K562 (cell line): ENCODE results near the gene TNFSF9. TPM values are rescaled to one million over a fixed set of nuclear protein-coding genes. Genes with fewer than 3 reads are reported as not detected.

Experiments used
- ATAC-seq: fragments of 200-7000 bp; cut with Tn5 transposase; 3 replicates; pipeline ENCODE4 v1.9.1; 2020; ENCODE audit warnings: moderate library complexity
- BruUV-seq: library from RNA; stranded (reverse); fragments of 400-500 nt; replicated peaks from 2 replicates; lab custom pipeline; 2021; lab: Mats Ljungman, UMichigan
- CTCF ChIA-PET: fragments of 300-600 bp; formaldehyde crosslinking; extraction: SDS; loops from one replicate; lab custom pipeline; 2021; ENCODE audit warnings: low intra/inter-chr PET ratio; lab: Yijun Ruan, JAX
- POLR2A ChIA-PET: fragments of 300-600, 350-650 bp; sonication (Branson Sonifier 250); formaldehyde crosslinking; extraction: SDS; loops from one replicate; lab custom pipeline; 2021; ENCODE audit warnings: antibody characterized with exemption, inconsistent platforms; lab: Yijun Ruan, JAX
- DNase-seq, 4 experiments: peaks; one replicate each; pipeline versions ENCODE4 v3.0.0 to v3.0.0-alpha.2; 2011 to 2018; ENCODE audit warnings: low spot score in 3 of 4, mixed read lengths in 3 of 4; ENCODE audit errors: extremely low read depth in 1 of 4
- FAIRE-seq: peaks from 2 replicates; lab custom pipeline; 2011; peaks lifted over from hg19 to GRCh38; lab: Jason Lieb, UNC
- H2AFZ ChIP-seq: 2 replicates; pipeline ENCODE4 v1.6.0; 2011; ENCODE audit warnings: low read depth, low read length, control low read depth, inconsistent platforms
- H3K27ac ChIP-seq: fragments of 200-600 bp; 3 replicates; pipeline ENCODE4 v1.8.0; 2011; ENCODE audit warnings: low read depth, mild to moderate bottlenecking, control low read depth, inconsistent platforms, low read length, moderate library complexity, mixed read lengths; ENCODE audit errors: extremely low read depth
- H3K27me3 ChIP-seq, 2 experiments: fragments of 300-600 bp in 1 of 2; 2 replicates in 1 of 2; 3 replicates in 1 of 2; pipeline versions ENCODE4 v1.6.0 to v1.8.0; 2011; ENCODE audit warnings: inconsistent platforms in 2 of 2, low read length in 2 of 2, mild to moderate bottlenecking in 1 of 2, mixed read lengths in 1 of 2, moderate library complexity in 1 of 2; ENCODE audit not compliant: control insufficient read depth in 2 of 2, insufficient read depth in 2 of 2
- H3K36me3 ChIP-seq: fragments of 300-600 bp; 3 replicates; pipeline ENCODE4 v1.8.0; 2011; ENCODE audit warnings: mild to moderate bottlenecking, low read length, inconsistent platforms; ENCODE audit not compliant: control insufficient read depth, insufficient read depth
- H3K4me1 ChIP-seq, 2 experiments: fragments of 200-600 bp in 1 of 2; replicated peaks in 1 of 2; 2 replicates in 1 of 2; 3 replicates in 1 of 2; pipeline versions ENCODE4 v1.5.1 to v1.8.0; 2011; ENCODE audit warnings: inconsistent platforms in 2 of 2, low read length in 2 of 2, mild to moderate bottlenecking in 1 of 2, mixed read lengths in 1 of 2, moderate library complexity in 1 of 2; ENCODE audit not compliant: control insufficient read depth in 2 of 2, insufficient read depth in 2 of 2
- H3K4me2 ChIP-seq: 2 replicates; pipeline ENCODE4 v1.6.1; 2011; ENCODE audit warnings: low read length, control low read depth, inconsistent platforms, mixed read lengths; ENCODE audit not compliant: insufficient read depth
- H3K4me3 ChIP-seq: fragments of 200-600 bp; sonication (generic), shearing (Covaris generic); 2 replicates; pipeline ENCODE4 v1.5.1; 2016; ENCODE audit warnings: control low read depth, inconsistent platforms
- H3K79me2 ChIP-seq: fragments of 200-600 bp; 3 replicates; pipeline ENCODE4 v1.8.0; 2011; ENCODE audit warnings: low read length, inconsistent platforms; ENCODE audit not compliant: control insufficient read depth, insufficient read depth
- H3K9ac ChIP-seq, 2 experiments: 2 replicates each; pipeline versions ENCODE4 v1.6.0 to v1.6.1; 2011; ENCODE audit warnings: low read depth in 2 of 2, low read length in 2 of 2, control low read depth in 1 of 2, inconsistent platforms in 1 of 2, mild to moderate bottlenecking in 1 of 2, mixed read lengths in 1 of 2; ENCODE audit not compliant: insufficient read depth in 1 of 2
- H3K9me1 ChIP-seq: one replicate; pipeline ENCODE4 v1.6.0; 2011; ENCODE audit warnings: inconsistent platforms, mild to moderate bottlenecking, low read length, moderate library complexity; ENCODE audit not compliant: control insufficient read depth, insufficient read depth
- H3K9me3 ChIP-seq: replicated peaks from 2 replicates; pipeline ENCODE4 v1.5.1; 2011; ENCODE audit warnings: low read depth, low read length, inconsistent platforms; ENCODE audit not compliant: control insufficient read depth, insufficient read depth
- H4K20me1 ChIP-seq: replicated peaks from 2 replicates; pipeline ENCODE4 v1.6.1; 2011; ENCODE audit warnings: low read length, inconsistent platforms, mixed read lengths; ENCODE audit not compliant: control insufficient read depth, insufficient read depth
- CEBPB ChIP-seq: fragments of 450-650 bp; IDR thresholded peaks from 2 replicates; pipeline ENCODE4 v1.6.1; 2016; ENCODE audit warnings: missing genetic modification characterization, missing compliant biosample characterization
- CLOCK ChIP-seq: fragments of 250-450 bp; sonication (Bioruptor Pico); IDR thresholded peaks from 2 replicates; pipeline ENCODE4 v1.4.0; 2020; ENCODE audit warnings: mild to moderate bottlenecking, moderate library complexity, borderline replicate concordance
- whole genome bisulfite sequencing: fragments of 100-300 bp; shearing (Covaris generic); methylation state at CpG from one replicate; pipeline ENCODE4 v1.1.6; 2016; ENCODE audit warnings: low coverage, mixed read lengths; ENCODE audit not compliant: insufficient coverage; ENCODE audit errors: missing lambda C conversion rate; 5-methylcytosine and 5-hydroxymethylcytosine counted together
- in situ Hi-C: fragments of 300-500 bp; cut with MboI; formaldehyde crosslinking; loops from 4 replicates; pipeline ENCODE4 v1.15.0; 2018; ENCODE audit warnings: inconsistent platforms, mixed read lengths
- intact Hi-C: fragments of 100-400 bp; cut with micrococcal nuclease; formaldehyde crosslinking; loops from 2 replicates; pipeline ENCODE4 v1.14.2; 2022
- polyA plus RNA-seq, 8 experiments: library from polyadenylated mRNA; depleted of rRNA in 4 of 8; stranded (reverse) in 5 of 8; unstranded in 3 of 8; fragments of >200 nt; fragmentation: Nextera tagmentation in 2 of 8; fragmentation: Illumina TruSeq in 1 of 8; extraction: Ambion mirVana in 2 of 8; extraction: Trizol in 1 of 8; gene quantifications; 2 replicates each; pipeline versions ENCODE4 v1.2.1 to v1.2.3, GENCODE V29; 2011 to 2014; ENCODE audit warnings: inconsistent platforms in 1 of 8, missing spikeins in 1 of 8
- total RNA-seq, 7 experiments: library from RNA; depleted of rRNA in 6 of 7; stranded (reverse); fragments of >200 nt in 6 of 7; fragmentation: Illumina TruSeq in 2 of 7; extraction: Trizol in 2 of 7; gene quantifications; 2 replicates each; pipeline versions ENCODE4 v1.2.1 to v1.2.3, GENCODE V29; 2011 to 2021; ENCODE audit warnings: low replicate concordance in 1 of 7
- TF ChIP-seq, protein P1 (sequence below): sonication (generic); formaldehyde crosslinking; IDR thresholded peaks from 2 replicates; pipeline ENCODE4 v1.8.1; 2023; ENCODE audit warnings: missing genetic modification reagents, mild to moderate bottlenecking, borderline replicate concordance

The TNFSF9 gene
- total and polyA plus RNA-seq, 9 of the 15 experiments (the other 6 are each of a cell fraction or from before 2014, with no cell fraction given) = 1.4 to 17.9 (median 6.5) TPM

DNA sequence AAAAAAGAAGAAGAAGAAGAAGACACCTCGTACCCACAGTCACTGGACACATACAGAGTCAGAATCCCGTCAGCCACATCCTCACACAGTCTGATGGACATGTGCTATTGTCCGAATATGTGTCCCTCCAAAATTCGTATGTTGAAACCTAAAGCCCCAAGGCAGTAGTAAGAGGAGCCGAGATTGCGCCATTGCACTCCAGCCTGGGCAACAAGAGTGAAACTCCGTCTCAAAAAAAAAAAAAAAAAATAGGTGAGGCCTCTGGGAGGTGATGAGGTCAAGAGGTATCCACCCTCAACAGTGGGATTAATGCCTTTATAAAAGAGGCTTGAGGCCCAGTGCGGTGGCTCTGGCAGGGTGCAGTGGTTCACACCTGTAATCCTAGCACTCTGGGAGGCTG is 46.6 kb upstream of the TNFSF9 start:
- no peak overlapping the region for H3K27ac ChIP-seq
- no peaks in the 10 kb centered on the region for H3K36me3 ChIP-seq
- WGBS = 45% methylated on average over 8 of the region's 8 CpGs
- H3K4me3 ChIP-seq = no peak overlapping the region
- no peak for DNase-seq
- no peaks in the 10 kb centered on the region for H3K9me1 ChIP-seq
- TF ChIP-seq, protein P1, sequence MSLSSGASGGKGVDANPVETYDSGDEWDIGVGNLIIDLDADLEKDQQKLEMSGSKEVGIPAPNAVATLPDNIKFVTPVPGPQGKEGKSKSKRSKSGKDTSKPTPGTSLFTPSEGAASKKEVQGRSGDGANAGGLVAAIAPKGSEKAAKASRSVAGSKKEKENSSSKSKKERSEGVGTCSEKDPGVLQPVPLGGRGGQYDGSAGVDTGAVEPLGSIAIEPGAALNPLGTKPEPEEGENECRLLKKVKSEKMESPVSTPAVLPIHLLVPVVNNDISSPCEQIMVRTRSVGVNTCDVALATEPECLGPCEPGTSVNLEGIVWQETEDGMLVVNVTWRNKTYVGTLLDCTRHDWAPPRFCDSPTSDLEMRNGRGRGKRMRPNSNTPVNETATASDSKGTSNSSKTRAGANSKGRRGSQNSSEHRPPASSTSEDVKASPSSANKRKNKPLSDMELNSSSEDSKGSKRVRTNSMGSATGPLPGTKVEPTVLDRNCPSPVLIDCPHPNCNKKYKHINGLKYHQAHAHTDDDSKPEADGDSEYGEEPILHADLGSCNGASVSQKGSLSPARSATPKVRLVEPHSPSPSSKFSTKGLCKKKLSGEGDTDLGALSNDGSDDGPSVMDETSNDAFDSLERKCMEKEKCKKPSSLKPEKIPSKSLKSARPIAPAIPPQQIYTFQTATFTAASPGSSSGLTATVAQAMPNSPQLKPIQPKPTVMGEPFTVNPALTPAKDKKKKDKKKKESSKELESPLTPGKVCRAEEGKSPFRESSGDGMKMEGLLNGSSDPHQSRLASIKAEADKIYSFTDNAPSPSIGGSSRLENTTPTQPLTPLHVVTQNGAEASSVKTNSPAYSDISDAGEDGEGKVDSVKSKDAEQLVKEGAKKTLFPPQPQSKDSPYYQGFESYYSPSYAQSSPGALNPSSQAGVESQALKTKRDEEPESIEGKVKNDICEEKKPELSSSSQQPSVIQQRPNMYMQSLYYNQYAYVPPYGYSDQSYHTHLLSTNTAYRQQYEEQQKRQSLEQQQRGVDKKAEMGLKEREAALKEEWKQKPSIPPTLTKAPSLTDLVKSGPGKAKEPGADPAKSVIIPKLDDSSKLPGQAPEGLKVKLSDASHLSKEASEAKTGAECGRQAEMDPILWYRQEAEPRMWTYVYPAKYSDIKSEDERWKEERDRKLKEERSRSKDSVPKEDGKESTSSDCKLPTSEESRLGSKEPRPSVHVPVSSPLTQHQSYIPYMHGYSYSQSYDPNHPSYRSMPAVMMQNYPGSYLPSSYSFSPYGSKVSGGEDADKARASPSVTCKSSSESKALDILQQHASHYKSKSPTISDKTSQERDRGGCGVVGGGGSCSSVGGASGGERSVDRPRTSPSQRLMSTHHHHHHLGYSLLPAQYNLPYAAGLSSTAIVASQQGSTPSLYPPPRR (CRISPR knock-in tag) = no peak
- TF ChIP-seq CLOCK (CRISPR knock-in tag) = no peak
- 0 out of 2 replicates have a peak, but pooled peaks have one; percentile 15 for TF ChIP-seq CEBPB (tag)
- ATAC-seq = no peak
- POLR2A ChIA-PET = no interaction called here
- no peak overlapping the region for H3K9ac ChIP-seq
- BruUV-seq = no TSS peak
- in situ Hi-C loops = no loop called here
- no peak overlapping the region for H2AFZ ChIP-seq
- intact Hi-C loops = no loop called here
- CTCF ChIA-PET = no interaction called here
- H3K79me2 ChIP-seq = no peaks in the 10 kb centered on the region
- H3K4me2 ChIP-seq = no peak overlapping the region
- H3K9me3 ChIP-seq = no peaks in the 10 kb centered on the region
- H3K27me3 ChIP-seq = no peaks in the 10 kb centered on the region
- no peak for FAIRE-seq
- peaks cover 2 to 18% of the 10 kb centered on the region in 2 experiments for H3K4me1 ChIP-seq
- no peaks in the 10 kb centered on the region for H4K20me1 ChIP-seq
